ES-I3 (cell line): ENCODE measurements around the gene LRRC4B.
A peak's percentile ranks its signal among the peaks of the same experiment; 100 is the strongest.

Experiments used
- H3K36me3 ChIP-seq: 2 replicates; pipeline ENCODE4 v1.6.1; 2013; ENCODE audit warnings: mild to moderate bottlenecking, low read length, control low read depth, moderate library complexity; ENCODE audit not compliant: insufficient read depth
- H3K4me1 ChIP-seq: 2 replicates; pipeline ENCODE4 v1.6.1; 2013; ENCODE audit warnings: mild to moderate bottlenecking, control low read depth, low read length; ENCODE audit not compliant: insufficient read depth
- H3K9ac ChIP-seq: 2 replicates; pipeline ENCODE4 v1.6.1; 2013; ENCODE audit warnings: low read depth, mild to moderate bottlenecking, low read length, moderate library complexity
- H3K9me3 ChIP-seq: 2 replicates; pipeline ENCODE4 v1.6.1; 2013; ENCODE audit warnings: mild to moderate bottlenecking, low read length, moderate library complexity; ENCODE audit not compliant: control insufficient read depth, insufficient read depth

LRRC4B gene

DNA sequence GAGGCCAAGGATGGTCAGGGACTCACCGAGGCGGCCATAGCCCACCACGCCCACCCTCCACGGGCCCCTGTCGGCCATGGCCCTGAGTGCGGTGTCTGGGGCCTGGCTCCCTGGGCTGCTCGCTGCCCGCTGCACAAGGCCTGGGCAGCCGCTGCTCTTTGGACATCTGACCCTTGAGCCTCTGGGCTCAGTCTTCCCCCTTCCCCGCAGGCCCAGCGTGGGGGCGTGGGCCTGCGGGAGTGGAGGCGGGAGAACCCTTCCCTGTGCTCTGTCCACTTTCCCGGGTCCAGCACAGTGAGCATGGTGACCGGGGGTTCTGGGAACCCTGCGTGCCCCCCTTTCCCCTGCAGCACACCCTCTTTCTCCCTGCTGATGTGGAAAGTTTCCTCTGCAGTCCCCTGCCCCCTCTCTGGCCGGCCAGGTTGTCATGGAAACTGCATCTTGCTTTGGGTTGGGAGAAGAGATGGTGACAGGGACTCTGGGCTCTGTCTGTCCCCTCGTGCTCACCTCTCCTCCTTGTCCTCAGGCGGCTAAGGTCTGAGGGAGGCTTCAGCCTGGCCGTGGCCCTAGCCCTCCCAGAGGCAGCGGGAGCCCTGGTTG lies 54.4 kb downstream of the LRRC4B start, which contains the start of gene ASPDH:
Gene ASPDH (minus strand): TSS at position 168 of the 600 bp plus-strand sequence. CDS start 90 bp downstream, at position 78.
- Histone ChIP-seq H3K9ac (no peak within 1 kb of the TSS), H3K4me1 (no peaks in the 10 kb centered on the region; the same call in 1 of the 2 replicates)

DNA sequence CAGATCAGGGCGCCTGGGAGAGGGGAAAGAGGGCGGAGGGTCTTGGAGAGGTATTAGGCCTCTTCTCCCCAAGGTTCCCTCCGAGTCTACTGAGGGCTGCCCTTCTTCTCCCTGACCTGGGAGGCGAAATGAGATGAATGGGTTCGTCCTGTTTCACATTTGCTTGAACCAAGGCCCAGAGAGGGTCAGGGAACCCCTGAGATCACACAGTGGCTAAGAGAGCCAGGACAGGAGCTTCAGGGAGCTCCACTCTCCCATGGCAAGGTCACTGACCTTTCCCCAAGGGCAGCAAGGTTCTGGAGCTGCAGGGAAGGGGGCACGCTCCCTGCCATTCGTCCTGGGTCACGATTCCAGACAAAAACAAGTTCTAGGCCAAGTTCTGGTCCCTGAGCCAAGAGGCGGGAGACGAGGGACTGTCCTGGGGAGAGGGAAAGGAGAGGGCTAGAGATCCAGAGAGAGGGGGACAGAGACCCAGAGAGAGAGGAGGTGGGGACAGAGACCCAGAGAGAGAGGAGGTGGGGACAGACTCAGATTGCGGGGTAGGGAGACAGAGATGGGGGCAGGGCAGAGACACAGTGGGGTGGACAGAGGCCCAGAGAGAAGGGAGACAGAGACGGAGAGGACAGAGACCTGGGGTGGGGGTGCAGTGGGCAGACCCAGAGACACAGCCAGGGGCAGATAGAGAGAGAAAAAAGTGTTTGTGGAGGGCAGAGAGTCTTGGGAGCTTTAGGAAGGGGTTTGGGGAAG lies 55.1 kb downstream of the LRRC4B start:
- H3K36me3 ChIP-seq = no peaks in the 10 kb centered on the region
- H3K9ac ChIP-seq = no peak overlapping the region
- H3K4me1 ChIP-seq = no peaks in the 10 kb centered on the region; the same call in 1 of the 2 replicates
- no peaks in the 10 kb centered on the region for H3K9me3 ChIP-seq

More for the DNA sequence above, 54.4 kb downstream of the LRRC4B start, which contains the start of gene ASPDH:
- Histone ChIP-seq H3K9me3 (no peaks in the 10 kb centered on the region), H3K36me3 (no peaks in the 10 kb centered on the region)

DNA sequence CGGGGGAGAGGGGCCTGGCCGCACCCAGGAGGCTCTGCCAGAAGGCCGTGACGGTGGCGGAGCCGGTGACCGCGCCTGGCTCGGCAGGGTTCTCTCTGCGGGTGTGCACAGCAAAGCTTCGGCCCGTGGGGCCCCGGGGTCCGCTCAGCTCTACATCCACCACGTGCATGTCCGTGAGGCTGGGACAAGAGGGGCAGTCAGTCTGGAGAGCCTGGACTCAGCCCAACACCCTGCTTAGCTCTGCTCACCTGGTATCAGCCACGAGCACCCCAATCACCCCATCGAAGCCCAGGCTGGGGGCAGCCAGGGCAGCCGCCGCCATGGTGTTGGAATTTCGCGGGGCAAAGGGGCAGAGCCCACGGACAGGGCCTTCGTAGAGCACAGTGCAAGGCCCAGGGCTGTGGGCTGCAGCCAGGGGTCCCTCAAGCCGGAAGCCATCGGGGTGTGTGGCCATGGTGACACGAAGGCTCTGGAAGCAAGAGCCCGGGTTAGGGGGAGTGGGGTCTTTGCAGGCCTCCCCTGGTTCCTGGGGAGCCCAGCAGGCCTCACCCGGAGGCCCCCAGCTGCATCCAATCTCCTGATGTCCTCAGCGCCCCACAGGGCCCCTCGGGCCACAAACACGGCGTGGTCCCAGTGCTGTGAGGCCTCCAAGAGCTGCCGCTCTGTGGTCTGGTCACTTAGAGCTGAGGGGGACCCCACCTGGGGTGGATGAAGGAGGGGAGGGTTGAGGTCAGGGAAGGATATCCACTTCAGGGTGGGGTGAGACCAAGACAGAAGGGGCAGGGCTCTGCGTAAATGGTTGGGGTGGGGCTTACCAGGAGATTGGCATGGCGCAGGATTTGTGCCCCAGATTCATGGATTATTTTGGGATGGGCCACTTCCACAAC lies 55.9 kb downstream of the LRRC4B start:
- Histone ChIP-seq H3K4me1 (no peaks in the 10 kb centered on the region; the same call in 1 of the 2 replicates), H3K36me3 (no peaks in the 10 kb centered on the region), H3K9me3 (no peaks in the 10 kb centered on the region), H3K9ac (peak overlapping the region; percentile 83)

DNA sequence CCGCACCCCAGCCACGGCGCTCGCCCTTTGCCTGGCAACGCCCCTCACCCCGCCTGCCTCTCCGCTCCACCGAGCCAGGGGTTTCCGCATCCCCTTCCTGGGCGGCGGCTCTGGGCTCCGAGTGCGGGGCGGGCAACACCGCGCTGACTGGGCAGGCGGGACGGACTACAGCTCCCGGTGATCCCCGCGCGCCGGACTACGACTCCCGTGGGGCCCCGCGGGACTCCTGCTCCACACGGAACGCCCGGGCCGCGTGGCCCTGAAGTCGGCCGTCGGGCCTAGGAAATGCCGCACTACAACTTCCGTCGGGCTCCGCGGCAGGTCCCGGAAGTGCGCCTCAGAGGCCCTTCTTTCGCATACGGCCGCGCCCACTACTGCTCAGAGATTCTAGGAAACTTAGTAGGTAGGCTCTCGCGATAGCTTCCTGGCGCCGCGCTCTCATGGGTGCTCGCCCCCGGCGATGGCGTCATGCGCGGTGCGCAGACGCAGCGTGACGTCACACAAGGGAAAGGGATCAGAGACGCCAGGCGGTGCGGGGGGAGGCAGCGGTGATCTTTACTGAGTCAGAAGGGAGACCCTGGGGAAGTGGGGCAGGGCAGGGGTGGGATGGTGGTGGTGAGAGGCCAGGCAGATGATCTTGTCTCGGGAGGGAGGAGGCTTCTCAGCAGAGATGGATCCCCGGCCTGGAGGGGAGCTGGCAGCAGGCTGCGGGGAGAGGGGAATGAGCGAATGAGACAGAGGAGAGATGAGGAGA lies 57.0 kb downstream of the LRRC4B start, which contains the start of gene JOSD2:
Gene JOSD2 (minus strand): TSS at position 123 of the 754 bp plus-strand sequence. CDS start 760 bp downstream, outside the sequence.
- no peaks in the 10 kb centered on the region for H3K9me3 ChIP-seq

DNA sequence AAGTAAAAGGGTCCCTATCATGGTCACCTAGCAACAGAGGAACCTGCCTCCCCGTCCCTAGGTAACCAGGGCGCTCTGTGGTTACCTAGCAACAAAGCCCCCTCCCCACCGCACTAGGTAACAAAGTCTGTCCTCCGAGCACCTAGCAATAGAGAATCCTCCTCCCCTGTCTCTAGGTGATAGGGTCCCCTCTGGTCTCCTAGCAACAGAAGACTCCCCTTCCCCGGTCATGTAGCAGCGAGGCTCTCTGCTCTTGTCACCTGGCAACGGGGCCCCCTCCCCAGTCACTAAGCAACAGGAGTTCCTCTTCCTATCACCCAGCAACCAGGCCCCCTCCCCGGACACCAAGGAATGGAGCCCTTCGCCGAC lies 57.6 kb downstream of the LRRC4B start:
- H3K9ac ChIP-seq = peak overlapping the region; percentile 55; the same call in 1 of the 2 replicates
- no peaks in the 10 kb centered on the region for H3K36me3 ChIP-seq
- no peaks in the 10 kb centered on the region for H3K9me3 ChIP-seq
- H3K4me1 ChIP-seq = no peaks in the 10 kb centered on the region; the same call in 1 of the 2 replicates

More for the DNA sequence above, 57.0 kb downstream of the LRRC4B start, which contains the start of gene JOSD2:
- Histone ChIP-seq H3K4me1 (no peaks in the 10 kb centered on the region; the same call in 1 of the 2 replicates), H3K36me3 (no peaks in the 10 kb centered on the region), H3K9ac (peak within 1 kb of the TSS; percentile 83)

DNA sequence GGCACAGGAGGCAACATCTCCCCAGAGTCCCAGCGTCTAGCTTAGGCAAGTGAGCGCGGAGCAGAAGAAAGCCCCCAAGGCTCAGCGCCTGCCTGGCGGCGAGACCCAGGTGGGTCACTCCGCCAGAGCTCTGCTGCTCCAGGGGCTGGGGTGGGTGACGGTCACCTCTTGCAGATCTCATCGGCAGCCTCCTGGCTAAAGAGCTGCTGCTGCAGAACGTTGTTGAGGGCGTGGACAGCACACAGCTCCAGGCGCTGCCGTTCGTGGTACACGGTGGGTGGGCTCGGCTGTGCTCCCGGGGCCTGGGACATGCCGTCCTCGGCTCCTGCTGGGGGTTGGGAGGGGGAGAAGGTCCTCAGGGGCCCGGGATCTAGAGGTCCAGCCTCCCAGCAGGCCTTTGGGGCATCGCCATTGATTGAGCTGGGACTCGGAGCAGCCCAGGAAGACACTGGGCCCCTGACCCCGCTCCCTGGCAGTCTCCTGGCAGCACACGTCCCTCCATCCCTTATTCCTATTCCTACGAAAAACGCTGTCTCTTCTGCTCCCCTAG lies 58.0 kb downstream of the LRRC4B start:
- no peaks in the 10 kb centered on the region; the same call in 1 of the 2 replicates for H3K4me1 ChIP-seq
- no peaks in the 10 kb centered on the region for H3K36me3 ChIP-seq
- peak overlapping the region; percentile 55; the same call in 1 of the 2 replicates for H3K9ac ChIP-seq
- no peaks in the 10 kb centered on the region for H3K9me3 ChIP-seq

DNA sequence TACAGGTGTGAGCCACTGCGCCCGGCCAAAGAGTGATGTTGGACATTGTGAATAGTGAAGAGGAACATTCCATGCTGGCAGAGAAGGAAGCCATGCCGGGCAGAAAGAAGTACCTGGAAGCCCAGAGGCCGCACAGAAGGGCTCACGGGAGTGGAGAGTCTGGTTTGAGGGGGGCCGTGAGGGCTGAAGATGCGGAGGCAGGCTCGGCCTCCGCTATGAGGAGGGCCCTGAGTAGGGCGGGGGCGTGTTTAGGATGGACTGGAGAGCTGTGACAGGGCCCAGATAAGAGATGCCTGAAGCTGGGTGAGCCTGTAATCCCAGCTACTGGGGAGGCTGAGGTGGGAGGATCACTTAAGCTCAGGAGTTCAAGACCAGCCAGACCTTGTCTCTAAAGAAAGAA lies 58.9 kb downstream of the LRRC4B start:
- Histone ChIP-seq H3K36me3 (no peaks in the 10 kb centered on the region), H3K9me3 (no peaks in the 10 kb centered on the region), H3K9ac (no peak overlapping the region), H3K4me1 (no peaks in the 10 kb centered on the region; the same call in 1 of the 2 replicates)

DNA sequence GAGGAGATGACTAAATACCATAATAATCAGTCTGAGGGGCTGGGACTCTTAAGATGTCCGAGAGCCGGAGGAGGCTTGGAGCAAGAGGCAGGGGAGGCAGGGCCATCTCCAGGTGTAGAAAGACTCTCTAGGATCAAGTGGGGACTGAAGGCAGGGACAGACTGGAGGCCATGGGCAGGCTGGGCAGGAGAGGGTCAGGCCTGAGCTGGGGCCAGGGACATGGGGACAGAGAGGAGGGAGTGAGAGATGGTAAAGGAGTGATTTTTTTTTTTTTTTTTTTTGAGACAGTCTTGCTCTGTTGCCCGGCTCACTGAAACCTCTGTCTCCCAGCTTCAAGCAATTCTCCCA lies 59.4 kb downstream of the LRRC4B start:
- H3K9ac ChIP-seq = no peak overlapping the region
- H3K4me1 ChIP-seq = no peaks in the 10 kb centered on the region; the same call in 1 of the 2 replicates
- no peaks in the 10 kb centered on the region for H3K36me3 ChIP-seq
- H3K9me3 ChIP-seq = no peaks in the 10 kb centered on the region

DNA sequence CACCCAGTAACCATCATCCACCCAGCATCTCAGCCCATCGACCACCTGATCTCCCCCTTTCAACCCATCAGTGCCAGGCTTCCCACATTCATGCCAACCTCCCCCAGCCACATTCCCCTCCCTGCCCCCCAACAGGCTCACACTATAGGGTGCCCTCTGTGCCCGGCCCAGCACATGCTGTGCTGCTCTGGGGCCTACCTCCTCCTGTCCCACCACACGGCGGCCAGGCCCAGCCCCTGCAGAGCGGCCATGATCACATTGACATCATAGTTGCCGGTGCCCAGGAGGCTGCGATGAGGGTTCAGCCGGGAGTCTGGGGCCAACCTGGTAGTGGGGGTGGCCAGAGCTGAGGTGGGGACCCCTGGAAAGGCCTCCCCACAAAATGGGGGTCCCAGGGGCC lies 60.9 kb downstream of the LRRC4B start:
- no peaks in the 10 kb centered on the region; the same call in 1 of the 2 replicates for H3K4me1 ChIP-seq
- H3K9me3 ChIP-seq = no peaks in the 10 kb centered on the region
- H3K36me3 ChIP-seq = no peaks in the 10 kb centered on the region
- H3K9ac ChIP-seq = no peak overlapping the region

DNA sequence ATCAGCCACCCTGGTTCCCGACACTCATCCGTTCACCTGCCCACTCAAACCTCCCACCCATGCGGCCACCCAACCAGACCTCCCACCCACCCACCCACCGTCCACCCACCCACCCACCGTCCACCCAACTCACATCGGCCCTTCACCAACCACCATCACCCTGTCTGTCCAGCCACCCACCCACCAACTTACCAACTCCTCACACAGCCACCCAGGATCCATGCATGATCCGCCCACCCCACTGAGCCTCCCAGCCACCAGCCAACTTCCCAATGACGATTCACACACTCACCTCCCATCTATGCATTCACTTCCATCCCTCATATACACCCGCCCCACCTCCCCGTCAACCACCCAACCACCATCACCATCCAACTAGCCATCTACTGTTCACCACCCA lies 61.5 kb downstream of the LRRC4B start:
- no peak overlapping the region for H3K9ac ChIP-seq
- H3K9me3 ChIP-seq = no peaks in the 10 kb centered on the region
- no peaks in the 10 kb centered on the region for H3K36me3 ChIP-seq
- peaks cover under 1% of the 10 kb centered on the region; the same call in 1 of the 2 replicates for H3K4me1 ChIP-seq

DNA sequence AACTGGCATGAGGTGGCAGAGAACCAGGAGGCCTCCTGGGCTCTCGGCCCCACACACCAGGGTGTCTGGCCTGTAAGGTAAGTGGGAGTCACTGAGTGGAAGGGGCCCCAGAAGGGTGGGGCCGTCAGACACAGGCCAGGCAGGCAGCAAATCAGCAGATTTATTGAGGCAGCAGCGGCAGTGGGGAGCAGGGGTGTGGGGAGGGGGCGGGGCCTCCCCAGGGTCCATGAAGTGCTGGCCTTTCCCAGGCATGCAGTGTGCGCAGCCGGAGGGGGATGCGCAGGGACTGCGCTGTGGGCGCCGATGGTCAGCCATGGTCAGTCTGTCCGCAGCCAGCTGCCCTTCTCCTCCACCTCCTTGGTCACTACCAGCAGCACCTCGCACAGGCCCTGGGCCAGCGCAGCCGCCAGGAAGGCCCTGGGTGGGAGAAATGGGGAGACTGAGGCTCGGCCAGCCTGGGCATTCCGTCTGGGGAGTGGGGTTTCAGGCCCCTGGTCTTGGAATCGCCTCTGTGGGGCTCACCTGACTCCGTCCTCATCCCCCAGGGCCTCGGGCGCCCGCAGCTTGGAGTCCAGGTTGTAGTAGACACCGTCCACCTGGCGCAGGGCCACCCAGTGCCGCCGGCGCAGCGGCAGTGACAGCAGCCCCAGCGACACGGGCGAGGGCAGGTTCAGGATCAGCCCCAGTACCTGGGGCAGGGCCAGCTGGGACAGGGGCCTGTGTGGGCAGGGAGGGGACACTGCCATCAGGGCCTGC lies 62.2 kb downstream of the LRRC4B start:
- Histone ChIP-seq H3K9ac (no peak overlapping the region), H3K36me3 (no peaks in the 10 kb centered on the region), H3K4me1 (peaks cover 7% of the 10 kb centered on the region; the same call in 1 of the 2 replicates), H3K9me3 (no peaks in the 10 kb centered on the region)

DNA sequence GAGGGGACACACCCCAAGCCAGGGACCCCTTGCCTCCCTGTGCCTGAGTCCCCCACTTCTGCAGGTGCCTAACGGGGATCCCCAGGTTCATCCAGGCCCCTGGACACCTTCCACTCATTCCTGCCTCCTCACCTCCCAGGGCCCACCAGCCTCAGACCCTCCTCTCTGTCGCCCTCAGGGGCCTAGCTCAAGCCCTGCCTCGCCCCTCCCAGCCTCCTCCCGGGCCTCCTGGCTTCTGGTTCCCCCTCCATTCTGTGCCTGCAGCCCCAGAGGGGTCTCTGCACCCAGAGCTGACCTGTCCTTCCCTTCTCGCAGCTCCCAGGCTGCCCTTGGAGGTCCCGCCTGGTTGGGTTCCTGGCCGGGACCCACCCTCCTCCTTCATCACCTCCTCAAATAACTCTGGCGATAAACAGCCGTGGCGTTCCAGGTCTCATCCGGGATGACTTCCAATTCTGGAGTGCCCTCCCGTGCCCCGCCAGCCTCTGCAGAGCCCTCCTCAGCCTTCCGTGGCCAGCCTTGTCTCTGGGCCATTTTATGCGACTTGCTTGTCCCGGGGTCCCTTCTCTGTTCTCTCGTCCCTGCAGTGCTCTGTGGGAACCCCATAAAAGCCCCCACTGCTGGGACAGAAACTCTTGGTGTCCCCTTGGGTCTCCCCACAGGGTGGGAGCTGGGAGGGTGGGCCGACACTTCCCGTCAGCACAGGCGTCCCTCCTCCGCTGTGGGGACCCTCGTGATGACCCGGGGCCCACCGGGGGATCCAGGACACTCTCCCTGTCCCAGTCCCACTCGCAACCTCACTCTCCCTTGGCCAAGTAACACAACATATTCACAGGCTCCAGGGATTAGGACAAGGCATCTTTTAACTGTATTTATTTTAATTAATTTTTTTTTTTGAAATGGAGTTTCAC lies 66.4 kb downstream of the LRRC4B start:
- H3K36me3 ChIP-seq = no peaks in the 10 kb centered on the region
- no peak overlapping the region for H3K9ac ChIP-seq
- H3K9me3 ChIP-seq = no peaks in the 10 kb centered on the region
- peaks cover 10% of the 10 kb centered on the region; the same call in 1 of the 2 replicates for H3K4me1 ChIP-seq
